ENCODE data around the gene GPC1. TPM values are rescaled to one million over a fixed set of nuclear protein-coding genes. Genes with fewer than 3 reads are reported as not detected.
"Not testable (repeated sequence)": the region's sequence is repeated elsewhere in the genome, so short reads cannot be mapped to it uniquely, and the experiment has no call there.

The GPC1 gene, protein sequence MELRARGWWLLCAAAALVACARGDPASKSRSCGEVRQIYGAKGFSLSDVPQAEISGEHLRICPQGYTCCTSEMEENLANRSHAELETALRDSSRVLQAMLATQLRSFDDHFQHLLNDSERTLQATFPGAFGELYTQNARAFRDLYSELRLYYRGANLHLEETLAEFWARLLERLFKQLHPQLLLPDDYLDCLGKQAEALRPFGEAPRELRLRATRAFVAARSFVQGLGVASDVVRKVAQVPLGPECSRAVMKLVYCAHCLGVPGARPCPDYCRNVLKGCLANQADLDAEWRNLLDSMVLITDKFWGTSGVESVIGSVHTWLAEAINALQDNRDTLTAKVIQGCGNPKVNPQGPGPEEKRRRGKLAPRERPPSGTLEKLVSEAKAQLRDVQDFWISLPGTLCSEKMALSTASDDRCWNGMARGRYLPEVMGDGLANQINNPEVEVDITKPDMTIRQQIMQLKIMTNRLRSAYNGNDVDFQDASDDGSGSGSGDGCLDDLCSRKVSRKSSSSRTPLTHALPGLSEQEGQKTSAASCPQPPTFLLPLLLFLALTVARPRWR
- polyA plus RNA-seq (ENCODE audit: low read depth in 6 of 6) = under 1 TPM in 5 of 6 donors, not detected in 1; 0.12 to 0.47 (median 0.36) TPM

GRCh38 chr2:240435457-240435947, at the start of gene GPC1:
Gene GPC1 (plus strand): TSS chr2:240435663. CDS start chr2:240435919, 256 bp downstream.
- H3K4me3 Mint-ChIP-seq = peak within 1 kb of the TSS; percentile 81 to 94 (median 88)
- no peaks in the 10 kb centered on the region for H3K36me3 Mint-ChIP-seq
- peak; percentile 68 to 69 for ATAC-seq (ENCODE audit: low read depth in 2 of 2)
- peaks cover 8 to 20% (median 17%) of the 10 kb centered on the region in 3 donors for H3K4me1 Mint-ChIP-seq
- H3K9me3 Mint-ChIP-seq = no peaks in the 10 kb centered on the region
- DNase-seq = no peak
- peak within 1 kb of the TSS in 5 of 6 donors; percentile 36 to 95 (median 74) for H3K27ac Mint-ChIP-seq
- peaks cover 3 to 47% (median 44%) of the 10 kb centered on the region in 3 donors for H3K27me3 Mint-ChIP-seq

DNA sequence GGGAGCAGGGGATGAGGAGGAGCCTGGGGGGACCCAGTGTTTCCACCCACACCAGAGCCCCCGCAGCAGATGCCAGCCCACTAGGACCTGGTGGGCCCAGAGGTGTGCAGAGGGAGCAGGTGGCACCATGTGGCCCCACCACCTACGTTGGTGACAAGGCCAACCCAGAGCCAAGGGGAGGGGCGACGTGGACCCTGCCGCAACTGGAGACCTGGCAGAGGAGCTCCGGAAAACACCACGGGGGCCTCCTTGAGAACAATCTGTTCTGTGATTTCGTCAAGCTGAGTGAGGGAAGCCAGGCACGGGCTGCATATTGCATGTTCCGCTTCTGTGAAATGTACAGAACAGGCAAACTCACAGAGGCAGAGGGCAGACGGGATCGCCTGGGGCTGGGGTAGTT, 49.1 kb upstream of the GPC1 start:
- H3K4me1 Mint-ChIP-seq = no peaks in the 10 kb centered on the region
- H3K9me3 Mint-ChIP-seq = no peaks in the 10 kb centered on the region
- no peaks in the 10 kb centered on the region for H3K36me3 Mint-ChIP-seq
- no peak for DNase-seq
- ATAC-seq (ENCODE audit: low read depth in 2 of 2) = no peak
- H3K4me3 Mint-ChIP-seq = no peak overlapping the region
- no peak overlapping the region for H3K27ac Mint-ChIP-seq
- H3K27me3 Mint-ChIP-seq = peaks cover 0 to 3% (median 0%) of the 10 kb centered on the region in 3 donors

DNA sequence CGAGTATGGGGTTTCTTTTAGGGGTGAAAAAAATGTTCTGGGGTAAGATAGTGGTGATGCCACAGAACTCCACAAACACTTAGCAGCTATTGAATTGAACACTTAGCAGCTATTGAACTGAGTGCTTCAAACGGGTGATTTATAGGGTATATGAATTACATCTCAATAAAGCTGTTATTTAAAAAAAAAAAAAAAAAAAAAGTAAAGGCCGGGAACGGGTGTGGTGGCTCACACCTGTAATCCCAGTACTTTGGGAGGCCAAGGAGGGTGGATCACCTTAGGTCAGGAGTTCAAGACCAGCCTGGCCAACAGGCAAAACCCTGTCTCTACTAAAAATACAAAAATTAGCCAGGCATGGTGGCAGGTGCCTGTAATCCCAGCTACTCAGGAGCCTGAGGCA, 48.7 kb upstream of the GPC1 start:
- not testable (repeated sequence) for H3K27ac Mint-ChIP-seq; DNase-seq; H3K4me3 Mint-ChIP-seq; H3K9me3 Mint-ChIP-seq; ATAC-seq (ENCODE audit: low read depth in 2 of 2); H3K4me1 Mint-ChIP-seq; H3K36me3 Mint-ChIP-seq; H3K27me3 Mint-ChIP-seq

GRCh38 chr2:240387325-240387668, 48.2 kb upstream of the GPC1 start:
- Mint-ChIP-seq H3K4me3 (no peak overlapping the region), H3K9me3 (no peaks in the 10 kb centered on the region), H3K36me3 (no peaks in the 10 kb centered on the region), H3K27me3 (peaks cover 0 to 3% (median 0%) of the 10 kb centered on the region in 3 donors), H3K27ac (no peak overlapping the region), H3K4me1 (no peaks in the 10 kb centered on the region)
- DNase-seq (no peak), ATAC-seq (ENCODE audit: low read depth in 2 of 2) (no peak)

DNA sequence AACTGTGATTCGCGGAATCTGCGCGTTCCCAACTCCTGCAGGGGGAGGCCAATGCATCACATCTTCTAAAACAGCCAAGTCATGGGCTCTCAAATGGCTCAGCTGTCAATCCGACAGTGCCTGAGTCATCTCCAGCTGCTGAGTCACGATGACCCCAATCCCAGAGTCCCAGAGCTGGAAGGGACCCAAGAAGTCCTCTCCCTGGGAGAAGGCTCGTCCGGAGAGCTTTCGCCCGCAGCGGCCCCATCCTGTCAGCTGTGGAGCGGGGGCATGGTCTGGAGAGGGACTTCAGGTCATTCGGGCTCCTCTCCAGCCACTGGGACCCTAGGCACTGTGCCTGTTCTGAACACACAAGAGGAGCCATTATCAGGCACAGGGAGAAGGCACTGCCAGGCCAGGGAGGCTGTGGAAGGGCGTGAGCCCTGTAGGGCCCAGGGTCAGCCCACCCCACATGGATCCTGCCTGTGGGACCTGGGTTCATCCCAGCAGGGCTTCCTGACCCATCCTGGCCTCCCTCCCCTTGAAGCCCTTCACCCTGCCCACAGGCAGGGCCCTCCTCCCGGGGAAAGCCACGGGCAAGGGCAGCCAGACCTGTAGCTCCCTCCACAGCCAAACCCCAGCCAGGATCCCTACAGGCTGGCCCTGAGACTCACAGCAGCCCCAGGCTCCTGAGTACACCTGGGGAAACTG, 47.6 kb upstream of the GPC1 start:
- no peaks in the 10 kb centered on the region for H3K36me3 Mint-ChIP-seq
- DNase-seq (no peak), ATAC-seq (ENCODE audit: low read depth in 2 of 2) (no peak)
- H3K4me3 Mint-ChIP-seq = no peak overlapping the region
- no peaks in the 10 kb centered on the region for H3K9me3 Mint-ChIP-seq
- H3K4me1 Mint-ChIP-seq = no peaks in the 10 kb centered on the region
- H3K27me3 Mint-ChIP-seq = peaks cover 0 to 1% (median 0%) of the 10 kb centered on the region in 3 donors
- no peak overlapping the region for H3K27ac Mint-ChIP-seq

GRCh38 chr2:240388471-240389301, 46.8 kb upstream of the GPC1 start:
- DNase-seq (no peak), ATAC-seq (ENCODE audit: low read depth in 2 of 2) (no peak)
- Mint-ChIP-seq H3K4me1 (no peaks in the 10 kb centered on the region), H3K4me3 (no peak overlapping the region), H3K9me3 (no peaks in the 10 kb centered on the region), H3K27me3 (no peaks in the 10 kb centered on the region), H3K27ac (no peak overlapping the region), H3K36me3 (no peaks in the 10 kb centered on the region)

DNA sequence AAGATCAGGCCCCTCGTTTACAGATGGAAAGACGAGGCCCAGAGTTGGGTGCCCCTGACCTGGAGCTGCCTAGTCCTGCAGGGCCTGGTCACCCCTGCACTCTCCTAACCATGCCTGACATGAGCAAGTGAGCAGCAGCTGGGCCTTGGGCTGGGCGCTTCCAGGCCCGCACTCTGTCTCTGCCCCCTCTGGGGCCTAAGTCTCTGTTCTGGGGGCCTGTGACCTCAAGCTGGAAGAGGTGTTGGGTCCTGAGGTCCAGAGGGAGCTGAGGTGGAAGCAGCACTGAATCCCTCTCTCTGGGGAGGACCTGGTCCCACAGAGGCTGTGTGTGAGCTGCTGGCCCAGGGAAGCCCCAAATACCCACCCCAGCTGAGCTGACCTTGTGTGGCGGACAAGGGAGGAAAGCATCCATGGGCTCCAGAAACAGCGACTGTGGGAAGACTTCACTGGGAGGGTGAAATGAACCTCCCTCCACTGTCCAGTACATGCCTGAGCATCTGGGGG, 46.1 kb upstream of the GPC1 start:
- DNase-seq (no peak), ATAC-seq (ENCODE audit: low read depth in 2 of 2) (no peak)
- H3K27me3 Mint-ChIP-seq = no peaks in the 10 kb centered on the region
- H3K9me3 Mint-ChIP-seq = no peaks in the 10 kb centered on the region
- H3K27ac Mint-ChIP-seq = no peak overlapping the region
- no peak overlapping the region for H3K4me3 Mint-ChIP-seq
- H3K36me3 Mint-ChIP-seq = no peaks in the 10 kb centered on the region
- H3K4me1 Mint-ChIP-seq = no peaks in the 10 kb centered on the region

GRCh38 chr2:240390091-240391073, 45.1 kb upstream of the GPC1 start:
- no peaks in the 10 kb centered on the region for H3K27me3 Mint-ChIP-seq
- DNase-seq (no peak), ATAC-seq (ENCODE audit: low read depth in 2 of 2) (no peak)
- no peaks in the 10 kb centered on the region for H3K36me3 Mint-ChIP-seq
- peak overlapping the region in 1 of 6 donors; percentile 52 for H3K27ac Mint-ChIP-seq
- no peaks in the 10 kb centered on the region for H3K4me1 Mint-ChIP-seq
- no peak overlapping the region for H3K4me3 Mint-ChIP-seq
- H3K9me3 Mint-ChIP-seq = no peaks in the 10 kb centered on the region

DNA sequence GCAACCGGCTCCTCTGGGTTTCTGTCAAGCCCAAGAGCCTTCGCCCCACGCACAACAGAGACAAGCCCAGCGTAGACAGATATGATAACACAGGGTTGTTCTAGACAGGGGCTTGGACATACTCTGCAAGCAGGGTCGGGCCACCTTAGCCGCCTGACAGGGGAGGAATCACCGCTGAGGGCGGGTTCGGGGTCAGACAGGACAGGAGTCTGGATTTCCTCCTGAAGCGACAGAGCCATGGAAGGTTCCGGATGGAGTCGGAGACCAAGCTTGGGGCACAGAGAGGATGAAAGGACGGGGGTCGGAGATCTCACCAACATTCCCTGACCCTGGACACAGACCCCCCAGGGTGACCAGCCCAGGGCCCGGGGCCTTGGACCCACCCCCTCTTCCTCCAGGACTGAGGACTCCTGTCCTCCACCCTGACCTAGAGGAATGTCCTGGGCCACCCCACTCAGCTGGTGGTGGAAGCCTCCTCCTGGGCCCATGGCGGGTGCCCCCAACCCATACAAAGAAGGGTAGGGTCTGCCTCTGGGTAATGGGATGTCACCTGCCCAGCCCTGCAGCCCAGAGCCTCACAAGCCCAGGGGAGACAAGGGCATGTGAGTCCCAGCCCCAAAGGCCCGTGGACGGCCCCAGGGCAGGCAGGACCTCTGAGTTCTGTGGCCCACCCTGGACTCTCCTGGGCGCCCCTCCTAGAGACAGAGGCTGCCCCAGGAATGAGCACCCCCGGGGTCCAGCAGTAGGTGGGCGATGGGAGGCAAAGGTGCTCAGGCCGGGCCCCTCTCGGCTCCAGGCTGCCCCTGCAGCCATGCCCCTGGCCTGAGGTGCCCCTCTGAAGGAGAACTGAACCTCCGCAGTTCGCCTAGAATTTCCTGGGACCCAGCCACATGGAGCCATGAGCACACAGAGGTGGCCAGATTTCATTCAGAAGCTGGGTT, 44.1 kb upstream of the GPC1 start:
- no peaks in the 10 kb centered on the region for H3K27me3 Mint-ChIP-seq
- no peaks in the 10 kb centered on the region for H3K4me1 Mint-ChIP-seq
- ATAC-seq (ENCODE audit: low read depth in 2 of 2) (no peak), DNase-seq (no peak)
- no peaks in the 10 kb centered on the region for H3K36me3 Mint-ChIP-seq
- H3K4me3 Mint-ChIP-seq = no peak overlapping the region
- H3K9me3 Mint-ChIP-seq = no peaks in the 10 kb centered on the region
- H3K27ac Mint-ChIP-seq = no peak overlapping the region

DNA sequence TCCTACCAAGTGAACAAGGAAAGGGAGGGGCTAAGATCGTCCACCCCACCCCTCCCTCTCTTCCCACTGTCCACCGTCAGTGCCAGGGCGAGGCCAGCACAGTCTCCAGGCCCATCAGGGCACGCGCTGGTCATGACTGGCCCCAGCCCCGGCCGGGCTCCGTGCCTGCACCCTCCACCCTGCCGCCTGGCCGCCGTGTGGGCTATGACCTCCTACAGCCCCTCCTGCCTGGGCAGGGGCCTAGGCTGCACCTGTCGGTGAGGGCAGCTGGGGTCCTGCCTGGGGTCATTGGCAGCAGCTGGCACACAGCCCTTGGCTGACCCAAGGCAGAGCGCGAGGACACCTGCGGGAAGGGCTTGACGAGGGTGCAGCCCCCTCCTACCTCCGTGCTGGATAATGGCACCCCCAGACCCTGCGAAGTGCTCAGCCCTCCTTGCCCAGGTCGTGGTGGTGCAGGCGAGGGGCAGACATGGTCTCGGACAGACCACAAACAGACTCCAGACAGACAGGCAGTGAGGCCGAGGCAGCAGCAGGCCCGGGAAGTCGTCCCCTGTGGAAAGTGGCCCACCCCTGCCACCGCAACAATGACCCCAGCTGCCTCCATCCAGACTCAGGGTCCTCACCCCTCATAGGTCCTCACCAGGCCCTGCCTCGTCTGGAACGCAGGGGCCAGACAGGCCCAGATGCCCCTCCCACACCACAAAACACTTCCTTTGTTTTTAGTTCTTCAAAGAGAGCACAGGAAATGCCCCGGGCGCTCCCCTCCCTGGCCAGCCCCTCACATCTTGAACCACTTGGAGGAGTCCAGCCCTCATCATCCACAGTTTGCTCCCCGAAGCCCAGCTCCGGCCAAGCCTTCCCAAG, 43.1 kb upstream of the GPC1 start:
- Mint-ChIP-seq H3K4me1 (no peaks in the 10 kb centered on the region), H3K27ac (no peak overlapping the region), H3K4me3 (no peak overlapping the region), H3K27me3 (no peaks in the 10 kb centered on the region), H3K36me3 (no peaks in the 10 kb centered on the region), H3K9me3 (no peaks in the 10 kb centered on the region)
- ATAC-seq (ENCODE audit: low read depth in 2 of 2) (no peak), DNase-seq (no peak)
